Right ventricle myocardium superior (tissue), 1 donor: Measurements from ENCODE around the gene ANGPTL2. TPM values are rescaled to one million over a fixed set of nuclear protein-coding genes. Genes with fewer than 3 reads are reported as not detected.

Experiments
- ATAC-seq: fragments of 200-7000 bp; cut with Tn5 transposase; one replicate; pipeline ENCODE4 v1.9.1; 2020; ENCODE audit warnings: mild to moderate bottlenecking; ENCODE audit not compliant: poor library complexity
- DNase-seq: peaks from one replicate; pipeline ENCODE4 v3.0.0-alpha.2; 2020
- intact Hi-C: fragments of 100-400 bp; cut with DNase I; formaldehyde crosslinking; loops from one replicate; pipeline ENCODE4 v1.11.2; 2022
- total RNA-seq: library from RNA; stranded (reverse); fragmentation: NEBNext Ultra II Directional; extraction: Animal tissue kit (Norgen Biotek cat#: 25700); gene quantifications from one replicate; pipeline ENCODE4 v1.2.1, GENCODE V29; 2021
- donor health status: DM: no; HTN: yes; CAD: no; lungs with severe emphysema.

The ANGPTL2 gene
- total RNA-seq, 1 donor from 2014 or later = 32.6 TPM

DNA sequence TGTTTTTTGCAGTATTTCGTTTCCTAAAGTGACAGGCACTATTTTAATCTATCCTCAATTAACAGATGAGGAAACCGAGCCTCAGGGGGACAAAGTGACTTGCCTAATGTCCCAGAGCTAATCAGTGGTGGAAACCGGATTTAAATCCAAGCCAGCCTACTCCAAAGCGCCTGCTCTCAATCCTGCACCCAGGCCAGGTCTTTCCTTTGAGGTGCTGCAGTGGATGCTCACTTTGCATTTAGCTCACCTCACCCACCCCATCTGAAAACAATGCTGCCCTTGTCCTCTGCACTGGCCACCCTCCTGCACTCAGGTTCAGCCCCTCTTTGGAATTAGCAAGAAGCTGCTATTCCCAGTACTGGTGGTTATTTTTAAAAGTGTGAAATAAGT lies 16.0 kb downstream of the ANGPTL2 start:
- DNase-seq = no peak
- ATAC-seq = no peak
- intact Hi-C loops = no loop called here

DNA sequence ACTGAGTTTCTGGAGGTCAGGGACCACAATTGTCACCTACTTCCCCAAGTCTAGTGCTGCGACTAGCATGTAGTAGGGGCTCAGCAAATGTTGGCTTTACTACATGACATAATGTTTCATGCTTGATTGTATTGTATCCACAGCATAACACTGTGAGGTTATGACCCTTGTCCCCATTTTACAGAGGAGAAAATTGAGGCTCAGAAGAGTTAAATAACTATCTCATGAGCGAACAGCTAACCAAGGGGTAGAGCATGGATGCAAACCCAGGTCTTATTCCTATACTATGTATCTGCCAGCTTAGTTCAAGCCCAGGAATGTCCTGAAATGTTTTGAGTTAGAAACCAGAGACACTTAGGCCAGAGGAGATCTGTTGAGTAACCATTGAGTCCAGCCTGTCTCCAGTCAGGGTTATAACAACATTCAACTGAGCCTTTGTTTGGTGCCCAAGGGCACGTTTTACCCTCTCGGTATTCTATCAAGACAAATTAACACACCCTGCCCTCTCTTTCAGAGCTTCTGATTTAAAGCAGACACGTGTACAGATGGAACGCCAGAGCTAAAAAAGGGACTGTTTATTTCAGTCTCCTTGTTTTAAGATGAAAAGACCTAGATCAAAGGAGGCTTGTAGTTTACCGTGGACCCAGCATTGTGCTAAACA lies 16.5 kb downstream of the ANGPTL2 start:
- intact Hi-C loops = no loop called here
- DNase-seq = no peak
- ATAC-seq = no peak

DNA sequence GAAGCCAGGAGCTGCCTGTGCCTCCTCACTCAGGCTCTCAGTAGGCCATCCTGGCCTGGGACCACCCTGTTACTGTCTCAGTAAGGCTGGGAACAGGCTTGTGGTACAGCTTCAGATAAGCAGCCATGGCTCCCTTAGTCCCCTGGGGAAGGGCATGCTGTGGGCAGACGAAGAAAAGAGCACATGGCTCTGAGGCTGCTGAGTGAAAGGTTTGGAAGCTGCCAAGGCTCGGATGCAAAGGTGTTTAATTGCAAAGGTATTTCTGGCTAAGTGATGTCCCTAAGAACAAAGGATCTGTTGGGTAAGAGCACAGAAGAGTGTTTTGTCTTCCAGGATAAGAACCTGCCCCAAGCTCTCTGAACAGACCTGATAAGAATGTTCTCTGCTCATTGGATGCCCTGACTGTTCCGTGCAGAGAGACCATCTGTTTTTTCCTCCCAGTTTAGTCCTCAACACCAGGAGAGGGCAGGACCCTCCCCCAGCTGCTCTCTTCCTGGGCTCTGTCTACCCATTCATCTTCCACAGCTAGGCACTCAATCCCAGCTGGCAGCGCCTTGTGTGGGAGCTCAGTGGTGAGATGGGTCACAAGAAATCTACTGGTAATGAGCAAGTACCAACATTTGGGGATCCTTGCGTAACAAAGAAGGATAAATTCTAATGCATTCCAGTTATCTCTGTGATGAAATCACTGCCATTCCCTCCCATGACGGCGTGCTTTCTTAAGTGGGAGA lies 17.7 kb downstream of the ANGPTL2 start:
- ATAC-seq (peak; percentile 79), DNase-seq (peak; percentile 82)
- intact Hi-C loops = no loop called here

DNA sequence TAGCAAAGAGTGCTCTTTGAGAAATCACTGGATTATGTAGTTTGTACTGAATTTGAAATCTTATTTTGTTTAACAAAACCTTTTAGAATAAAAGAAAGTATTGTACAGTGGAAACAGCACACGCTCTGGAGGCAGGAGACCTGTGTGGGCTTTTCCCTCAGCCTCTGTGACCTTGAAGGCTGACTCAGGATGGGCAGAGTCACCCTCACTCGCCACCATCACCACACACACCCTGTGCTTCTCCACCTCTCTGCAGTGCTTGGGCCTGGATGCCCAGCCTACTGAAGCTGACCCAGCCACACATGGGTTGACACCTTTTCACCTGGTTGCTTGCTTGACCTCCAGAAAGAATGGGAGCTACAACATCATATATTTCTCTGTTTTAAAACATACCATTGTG lies 19.6 kb downstream of the ANGPTL2 start:
- DNase-seq = no peak
- intact Hi-C loops = no loop called here
- ATAC-seq = no peak

DNA sequence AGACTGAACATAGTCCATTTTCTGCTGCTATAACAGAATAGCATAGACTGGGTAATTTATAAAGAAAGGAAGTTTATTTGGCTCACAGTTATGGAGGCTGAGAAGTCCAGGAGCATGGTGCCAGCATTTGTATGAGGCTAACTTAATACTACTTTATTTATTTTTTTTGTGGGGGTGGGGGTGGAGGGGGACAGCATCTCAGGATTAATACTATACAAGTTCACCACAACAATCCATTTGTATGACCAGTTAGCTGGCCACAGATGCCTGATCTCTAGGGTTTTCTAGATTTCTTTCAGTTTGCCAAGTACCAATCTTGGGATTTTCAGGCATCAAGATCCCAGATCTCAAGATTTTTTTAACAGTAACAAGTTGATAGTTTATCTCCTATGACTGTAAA lies 20.3 kb downstream of the ANGPTL2 start:
- ATAC-seq = no peak
- intact Hi-C loops = no loop called here
- no peak for DNase-seq

DNA sequence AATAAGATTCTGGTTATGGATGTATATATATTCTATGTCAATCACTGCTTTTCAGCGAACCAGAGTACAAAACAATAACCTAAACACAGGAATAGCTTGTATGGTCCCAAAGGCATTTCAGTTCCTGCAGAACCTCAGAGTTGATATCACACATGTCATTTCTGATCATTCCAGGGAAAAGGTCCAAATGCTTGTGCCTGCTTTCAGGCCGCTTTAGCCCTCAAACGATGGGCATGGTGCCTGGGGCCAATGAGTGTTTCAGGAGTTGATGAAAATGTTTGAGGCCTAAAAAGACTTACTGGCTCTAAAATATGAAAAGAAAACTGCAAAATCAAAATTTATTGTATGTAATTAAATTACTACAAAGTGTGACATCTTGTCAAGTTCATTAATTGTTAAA lies 22.8 kb downstream of the ANGPTL2 start:
- ATAC-seq = peak; percentile 61
- no peak for DNase-seq
- intact Hi-C loops = no loop called here

DNA sequence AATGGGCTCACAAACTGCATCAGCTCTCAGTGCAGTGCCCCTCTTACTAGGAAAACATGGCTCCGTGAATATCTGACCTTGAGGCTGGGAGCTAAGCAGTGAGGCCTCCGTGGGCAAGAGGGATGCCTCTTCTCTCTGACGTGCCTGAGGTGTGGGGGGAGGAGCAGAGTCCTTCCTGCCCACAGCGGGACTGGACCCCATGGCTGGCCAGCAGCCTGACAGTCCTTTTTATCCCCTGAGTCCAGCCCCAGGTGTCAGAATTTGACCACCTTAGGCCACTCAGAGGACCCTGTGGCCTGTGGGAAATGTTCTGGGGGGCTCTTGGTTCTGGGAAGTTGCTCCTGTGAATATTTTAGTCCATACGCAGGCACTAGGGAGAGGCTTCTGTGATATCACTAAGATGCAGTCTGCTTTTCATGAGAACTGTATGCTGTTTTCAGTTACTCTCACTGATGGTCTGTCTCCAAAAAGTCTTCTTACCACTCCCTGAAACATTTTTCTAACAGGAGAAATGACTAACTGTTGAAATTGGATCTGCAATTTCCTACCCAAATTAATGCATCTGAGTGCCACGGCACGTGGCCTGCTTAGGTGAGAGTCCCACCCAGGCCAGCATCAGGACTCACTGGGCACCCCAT lies 23.4 kb downstream of the ANGPTL2 start:
- peak; percentile 19 for ATAC-seq
- DNase-seq = no peak
- intact Hi-C loops = no loop called here

DNA sequence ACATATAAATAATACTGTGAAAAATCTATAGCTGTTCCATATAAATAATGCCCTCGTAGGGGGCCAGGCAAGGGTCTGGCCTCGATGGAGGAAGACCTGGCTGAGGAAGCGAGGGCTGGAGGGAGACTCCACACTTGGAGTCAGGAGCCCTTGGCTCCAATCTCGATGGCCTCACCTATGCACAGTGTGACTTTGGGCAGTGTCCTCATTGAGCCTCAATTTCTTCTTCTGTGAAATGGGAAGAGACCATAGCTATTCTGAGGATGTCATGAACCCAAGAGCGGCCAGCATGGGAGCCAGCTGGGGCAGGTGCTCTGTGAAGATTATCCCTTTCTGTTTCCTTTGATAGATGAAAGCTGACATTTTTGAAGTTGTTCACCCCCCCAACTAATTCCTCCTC lies 24.8 kb downstream of the ANGPTL2 start:
- DNase-seq (no peak), ATAC-seq (no peak)
- intact Hi-C loops = no loop called here

DNA sequence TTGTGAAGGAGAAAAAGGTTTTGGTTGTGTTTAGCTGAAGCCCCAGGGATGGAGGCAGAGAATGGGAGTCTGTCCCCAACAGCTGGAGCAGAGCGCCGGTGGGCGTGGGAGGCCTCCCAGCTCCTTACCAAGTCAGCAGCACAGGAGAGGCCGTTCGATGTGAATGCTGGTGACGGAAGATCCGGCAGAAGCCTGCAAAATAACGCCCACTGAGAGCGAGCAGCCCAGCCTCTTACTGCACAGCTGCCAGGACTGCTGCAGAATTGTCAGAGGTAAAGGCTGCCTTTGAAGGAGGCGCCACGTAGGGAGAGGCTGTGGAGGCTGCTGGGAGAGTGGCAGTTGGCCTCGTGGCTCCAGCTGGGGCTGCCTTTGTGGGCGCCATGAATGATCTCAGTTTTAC lies 26.2 kb downstream of the ANGPTL2 start:
- intact Hi-C loops = no loop called here

DNA sequence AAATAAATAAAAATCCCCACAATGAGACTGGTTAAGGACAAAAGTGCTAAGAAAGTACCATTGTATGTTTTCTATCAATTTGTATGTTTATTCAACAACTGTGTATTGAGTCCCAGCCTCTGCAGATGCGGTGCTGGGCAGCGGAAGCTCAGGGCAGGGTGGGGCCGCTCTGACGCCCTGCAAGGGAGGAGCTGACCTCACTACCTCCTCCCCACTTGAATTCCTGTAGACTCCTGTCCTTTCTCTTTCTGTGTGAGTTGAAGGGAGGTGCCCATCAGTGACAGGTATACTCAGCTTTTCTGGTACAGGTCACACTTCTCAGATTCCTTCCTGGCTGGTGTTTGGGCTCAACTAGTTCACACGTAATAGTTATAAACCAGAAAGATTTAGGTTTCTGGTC lies 27.0 kb downstream of the ANGPTL2 start:
- no peak for ATAC-seq
- DNase-seq = no peak
- intact Hi-C loops = no loop called here

More for the DNA sequence above, 26.2 kb downstream of the ANGPTL2 start:
- no peak for DNase-seq
- ATAC-seq = no peak

DNA sequence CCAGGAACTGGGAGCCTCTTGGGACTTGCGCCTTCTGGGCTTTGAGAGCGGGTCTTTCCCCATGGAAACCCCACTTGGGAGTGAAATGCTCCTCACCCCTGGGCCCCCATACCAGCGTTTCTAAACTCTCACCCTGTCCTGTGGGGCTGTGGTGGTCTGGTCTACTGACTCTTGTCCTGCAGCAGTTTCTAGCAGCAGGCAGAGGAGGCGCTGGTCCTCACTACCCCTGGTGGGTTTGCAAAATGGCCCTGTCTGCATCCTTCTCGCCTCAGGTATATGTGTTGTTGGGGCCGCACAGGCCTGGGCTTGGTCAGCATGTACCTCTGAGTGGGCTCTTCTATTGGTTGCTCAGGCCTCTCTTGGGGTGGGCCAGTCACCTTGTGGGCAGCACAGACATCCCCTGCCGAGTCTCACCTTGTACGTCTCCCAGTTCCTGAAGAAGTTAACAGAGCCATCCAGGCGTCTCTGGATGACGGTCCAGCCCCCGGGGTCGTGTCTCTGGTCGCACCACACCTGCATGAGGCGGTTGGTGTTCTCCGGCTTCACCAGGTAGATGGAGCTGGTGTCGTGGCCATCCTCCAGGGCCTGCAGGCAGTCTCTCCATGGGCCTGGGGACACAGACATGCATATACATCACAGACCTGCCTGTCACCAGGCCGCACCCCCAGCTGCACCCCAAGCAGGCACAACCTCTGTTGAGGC lies 29.0 kb downstream of the ANGPTL2 start:
- ATAC-seq (no peak), DNase-seq (no peak)
- intact Hi-C loops = no loop called here

DNA sequence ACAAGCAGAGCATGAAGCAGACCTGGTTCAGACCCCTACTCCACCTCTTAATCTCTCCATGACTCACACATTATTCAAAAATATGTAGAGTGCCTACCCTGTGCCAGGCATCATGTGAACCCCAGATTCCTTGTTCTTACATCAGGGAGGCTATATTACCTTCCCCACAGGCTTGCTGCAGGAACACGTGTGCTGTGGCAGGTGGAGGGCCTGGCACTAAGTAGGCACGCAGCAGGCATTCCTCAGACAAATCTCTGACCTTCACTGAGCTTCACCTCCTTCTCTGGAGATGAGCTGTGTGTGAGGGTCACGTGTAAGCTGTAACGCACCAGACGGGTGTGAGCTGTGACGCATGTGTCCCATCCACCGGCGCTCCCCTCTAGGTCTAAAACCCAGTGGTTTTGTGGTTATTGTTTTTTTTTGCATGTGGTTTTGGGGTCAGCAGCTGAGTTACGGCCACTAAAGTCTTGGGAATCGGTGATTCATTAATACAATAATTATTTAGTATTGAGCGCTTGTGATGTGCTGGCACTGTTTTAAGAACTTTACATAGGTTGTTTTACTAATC lies 30.3 kb downstream of the ANGPTL2 start:
- intact Hi-C loops = no loop called here
- ATAC-seq (no peak), DNase-seq (no peak)

DNA sequence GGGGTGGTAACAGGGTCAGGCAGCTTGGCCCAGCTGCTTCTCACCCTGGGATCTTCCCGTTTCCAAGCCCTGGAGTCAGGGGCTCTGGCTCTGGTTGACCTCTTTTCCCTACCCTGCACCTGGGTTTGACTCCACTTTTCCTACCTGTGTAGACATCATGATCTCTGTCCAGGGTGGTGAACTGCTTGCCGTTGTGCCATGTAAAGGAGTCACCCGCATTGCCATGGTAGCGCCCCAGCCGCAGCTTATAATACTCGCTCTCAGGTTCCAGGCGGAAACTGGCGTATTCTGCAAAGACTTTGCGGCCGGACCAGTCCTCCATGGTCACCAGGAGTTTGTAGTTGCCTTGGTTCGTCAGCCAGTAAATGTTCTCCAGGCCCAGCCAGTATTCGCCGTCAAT lies 30.9 kb downstream of the ANGPTL2 start:
- intact Hi-C loops = no loop called here
- no peak for ATAC-seq
- no peak for DNase-seq

DNA sequence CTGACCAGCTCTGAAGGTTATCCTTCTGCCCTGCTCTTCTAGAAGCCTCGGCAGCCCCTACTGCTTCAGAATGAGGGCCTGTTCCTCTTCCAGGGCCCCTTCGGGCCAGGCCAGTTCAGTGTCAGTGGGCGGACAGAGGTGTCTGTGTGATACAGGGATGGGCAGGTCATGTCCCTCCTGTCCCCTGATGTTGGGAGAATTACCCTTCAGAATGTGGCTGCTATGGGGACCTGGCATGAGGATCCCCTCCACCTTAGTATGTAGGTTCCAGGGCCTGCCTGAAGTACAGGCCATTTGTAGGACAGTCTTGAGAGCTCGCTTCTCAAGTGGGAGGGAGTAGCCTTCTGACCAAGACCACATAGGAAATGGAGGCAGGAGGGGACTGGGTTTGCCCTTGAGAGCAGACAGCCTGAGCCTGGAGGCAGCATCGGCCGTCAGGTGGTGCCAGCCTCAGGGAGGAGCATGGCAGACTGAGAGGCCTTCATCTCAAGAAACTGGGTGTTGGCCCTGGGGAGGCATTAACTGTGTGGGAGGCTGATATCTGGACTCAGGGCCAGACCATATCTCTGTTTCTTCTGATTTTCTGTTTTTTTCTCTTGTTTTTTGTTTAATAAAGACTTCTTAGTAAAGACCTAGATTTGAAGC lies 32.0 kb downstream of the ANGPTL2 start:
- ATAC-seq (peak; percentile 19), DNase-seq (no peak)
- intact Hi-C loops = no loop called here

DNA sequence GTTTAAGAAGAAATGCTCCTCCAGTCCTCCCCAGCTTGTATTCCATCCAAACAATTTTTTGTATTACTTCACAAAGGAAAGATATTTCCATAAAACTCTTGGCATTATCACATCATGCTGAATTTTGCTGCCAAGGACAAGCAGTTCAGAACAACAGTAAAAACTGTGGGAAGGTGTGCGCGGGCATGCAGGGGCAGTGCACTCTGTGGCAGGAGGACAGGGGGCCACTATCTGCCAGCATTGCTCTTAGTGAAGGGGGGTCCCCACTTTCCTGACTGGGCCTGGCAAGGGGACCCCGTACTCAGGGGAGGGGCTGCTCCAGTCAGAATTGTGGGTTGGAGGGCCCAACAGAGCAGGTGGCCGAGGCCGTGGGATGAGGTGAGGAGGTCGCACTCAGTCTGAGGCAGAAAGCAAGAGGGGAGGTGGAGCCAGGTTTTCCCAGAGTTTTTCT lies 32.8 kb downstream of the ANGPTL2 start:
- intact Hi-C loops = no loop called here
- DNase-seq (no peak), ATAC-seq (peak; percentile 55)

DNA sequence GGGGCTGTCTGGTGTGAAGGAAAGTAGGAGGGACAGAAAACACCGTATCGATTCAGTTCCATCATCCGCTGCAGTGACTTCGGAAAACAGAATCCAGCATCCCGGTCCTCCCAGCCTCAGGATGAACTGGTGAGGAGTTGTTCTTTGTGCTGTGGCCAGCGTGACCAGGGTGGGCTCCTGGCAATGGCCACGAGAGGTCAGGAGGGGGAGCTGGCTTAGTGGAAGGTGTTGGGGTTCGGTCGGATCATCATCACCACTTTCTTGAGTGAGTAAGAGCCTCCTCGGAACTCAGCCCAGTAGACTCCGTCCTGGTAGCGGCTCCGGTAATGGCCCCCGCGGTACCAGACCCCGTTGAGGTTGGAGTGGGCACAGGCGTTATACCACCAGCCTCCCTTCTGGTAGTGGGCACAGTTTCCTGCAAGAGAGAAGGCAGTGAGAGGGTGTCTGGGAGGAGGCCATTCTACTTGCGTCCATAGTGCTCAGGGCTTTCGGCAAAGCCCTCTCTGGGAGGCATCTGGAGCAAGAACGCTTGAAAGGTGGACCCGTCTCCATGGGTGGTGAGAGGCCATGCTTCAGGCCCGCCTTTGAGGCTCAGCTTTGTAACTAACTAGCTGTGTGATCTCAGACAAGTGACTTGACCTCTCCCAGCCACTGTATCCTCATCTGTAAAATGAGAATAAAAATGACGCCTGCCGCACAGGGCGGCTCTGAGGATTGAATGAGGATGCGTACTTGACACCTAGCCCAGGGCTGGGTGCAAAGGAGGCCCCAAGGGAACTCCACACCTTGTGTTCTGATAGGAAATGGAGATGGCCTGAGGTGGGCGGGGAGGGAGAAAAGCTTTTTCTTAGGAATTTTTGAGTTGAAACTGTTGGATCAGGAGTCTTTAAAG lies 33.5 kb downstream of the ANGPTL2 start:
- ATAC-seq (peak; percentile 5), DNase-seq (no peak)

DNA sequence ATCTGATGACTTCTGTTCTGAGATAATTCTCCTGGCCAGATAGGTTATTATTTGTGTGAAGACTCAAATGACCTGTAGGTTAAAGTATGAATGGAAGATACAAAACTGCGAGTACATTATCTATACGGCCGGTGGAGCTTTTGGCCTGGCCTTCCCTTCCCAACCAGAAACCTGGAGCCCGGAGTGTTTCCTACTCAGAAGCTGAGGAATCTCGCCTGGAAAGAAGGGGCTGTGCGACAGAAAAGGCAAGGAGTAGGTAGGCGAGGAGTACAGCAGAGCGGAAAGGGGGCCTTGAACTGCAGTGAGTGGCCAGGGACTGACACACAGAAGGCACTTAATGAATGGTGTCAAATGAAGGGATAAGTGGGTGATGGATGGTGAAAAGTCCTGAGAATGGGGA lies 34.6 kb downstream of the ANGPTL2 start:
- ATAC-seq = no peak
- intact Hi-C loops = no loop called here

More for the DNA sequence above, 33.5 kb downstream of the ANGPTL2 start:
- intact Hi-C loops = no loop called here

DNA sequence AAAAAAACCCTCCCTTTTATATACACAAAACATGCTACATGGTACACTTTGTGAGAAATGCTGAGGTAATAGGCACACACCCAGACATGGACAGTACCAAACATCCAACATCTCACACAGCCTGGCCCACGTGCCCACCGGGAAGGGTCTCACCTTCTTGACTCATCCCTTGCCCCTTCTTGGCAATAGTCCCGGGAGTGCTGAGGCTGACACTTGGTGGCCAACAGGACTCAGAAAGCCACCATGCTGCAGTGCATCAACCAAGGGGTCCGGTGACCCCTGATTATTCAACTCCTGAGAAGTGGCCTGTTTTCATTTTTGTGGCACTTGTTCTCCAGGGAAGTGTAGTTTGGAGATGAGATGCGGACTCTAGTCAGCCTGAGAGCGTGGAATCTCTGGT lies 35.0 kb downstream of the ANGPTL2 start:
- ATAC-seq (no peak), DNase-seq (no peak)
- intact Hi-C loops = no loop called here

More for the DNA sequence above, 34.6 kb downstream of the ANGPTL2 start:
- DNase-seq = no peak
